AG04450 (cell line): ENCODE measurements around the gene CFL2. TPM values are rescaled to one million over a fixed set of nuclear protein-coding genes. Genes with fewer than 3 reads are reported as not detected.
A peak's percentile ranks its signal among the peaks of the same experiment; 100 is the strongest.

ENCODE experiments used
- CTCF ChIA-PET: fragments of 300-600, 350-600 bp; formaldehyde crosslinking; extraction: SDS; loops from one replicate; lab custom pipeline; 2022; ENCODE audit warnings: antibody characterized with exemption, inconsistent platforms; lab: Charles Lee
- POLR2A ChIA-PET: fragments of 350-600 bp; formaldehyde crosslinking; extraction: SDS; loops from one replicate; lab custom pipeline; 2021; ENCODE audit warnings: antibody characterized with exemption, inconsistent platforms; lab: Yijun Ruan, JAX
- DNase-seq: peaks from one replicate; pipeline ENCODE4 v3.0.0-alpha.2; 2011; ENCODE audit warnings: low read depth, low spot score
- H3K27ac ChIP-seq: one replicate; pipeline ENCODE4 v1.5.1; 2012; ENCODE audit warnings: low read depth, low read length, control low read depth
- H3K27me3 ChIP-seq: one replicate; pipeline ENCODE4 v1.6.0; 2012; ENCODE audit warnings: low read length; ENCODE audit not compliant: control insufficient read depth, insufficient read depth
- H3K4me3 ChIP-seq: 2 replicates; pipeline ENCODE4 v1.5.1; 2011; ENCODE audit warnings: mild to moderate bottlenecking, low read depth, low read length, control low read depth
- H3K9me3 ChIP-seq: 2 replicates; pipeline ENCODE4 v1.5.1; 2012; ENCODE audit warnings: low read length; ENCODE audit not compliant: control insufficient read depth, insufficient read depth
- CTCF ChIP-seq: IDR thresholded peaks from 2 replicates; pipeline ENCODE4 v1.5.1; 2011; ENCODE audit warnings: low read depth, low read length, control low read depth, inconsistent platforms
- polyA plus RNA-seq: library from polyadenylated mRNA; depleted of rRNA; stranded (reverse); fragments of >200 nt; gene quantifications from 2 replicates; pipeline ENCODE4 v1.2.3, GENCODE V29; 2011

CFL2 gene
- polyA plus RNA-seq, 1 experiment, result 229 TPM

- H3K9me3 ChIP-seq, result no peaks in the 10 kb centered on the region
- no peak overlapping the region for H3K27ac ChIP-seq
- ChIA-PET CTCF (interaction anchor here (0.8 to 1.1 kb wide), 3 partner anchors 9 to 19 kb away, joined by 3 to 5 read pairs (median 3); no protein-coding TSS in a partner anchor), POLR2A (interaction anchor here (1.8 to 2.6 kb wide), 2 partner anchors 10 to 15 kb away, joined by 10 to 29 read pairs; no protein-coding TSS in a partner anchor)
- no peaks in the 10 kb centered on the region for H3K27me3 ChIP-seq
- peak overlapping the region; percentile 75 for H3K4me3 ChIP-seq
- no peak for DNase-seq
- no peak for TF ChIP-seq CTCF
These were observed 902 bp upstream of the CFL2 start for GRCh38 chr14:34715127-34715863.

GRCh38 chr14:34713681-34714319 is 593 bp downstream of the CFL2 start:
- DNase-seq, result no peak
- H3K4me3 ChIP-seq, result peak overlapping the region; percentile 75
- no peaks in the 10 kb centered on the region for H3K27me3 ChIP-seq
- H3K9me3 ChIP-seq, result no peaks in the 10 kb centered on the region
- POLR2A ChIA-PET, result interaction anchor here (1.8 to 2.6 kb wide), 2 partner anchors 9 to 14 kb away, joined by 10 to 29 read pairs; no protein-coding TSS in a partner anchor
- CTCF ChIA-PET, result interaction anchor here (3.1 kb wide), 1 partner anchor 9 kb away, joined by 21 read pairs; no protein-coding TSS in a partner anchor
- no peak for TF ChIP-seq CTCF
- peak overlapping the region; percentile 94 for H3K27ac ChIP-seq

GRCh38 chr14:34713122-34713680 is 1.2 kb downstream of the CFL2 start:
- CTCF ChIA-PET, result interaction anchor here (3.1 kb wide), 1 partner anchor 10 kb away, joined by 21 read pairs; no protein-coding TSS in a partner anchor
- no peak for TF ChIP-seq CTCF

GRCh38 chr14:34711796-34712712 is 2.3 kb downstream of the CFL2 start:
- H3K4me3 ChIP-seq, result no peak overlapping the region; the same call in 1 of the 2 replicates
- no peaks in the 10 kb centered on the region for H3K9me3 ChIP-seq
- TF ChIP-seq CTCF, result no peak
- POLR2A ChIA-PET, result interaction anchor here (2.3 kb wide), 1 partner anchor 12 kb away, joined by 11 read pairs; no protein-coding TSS in a partner anchor
- no peak for DNase-seq
- H3K27me3 ChIP-seq, result no peaks in the 10 kb centered on the region
- no peak overlapping the region for H3K27ac ChIP-seq
- CTCF ChIA-PET, result interaction anchor here (0.5 to 4.1 kb wide), 3 partner anchors 11 to 39 kb away, joined by 4 to 21 read pairs (median 18); no protein-coding TSS in a partner anchor

More at GRCh38 chr14:34713122-34713680, 1.2 kb downstream of the CFL2 start:
- POLR2A ChIA-PET, result interaction anchor here (1.8 to 2.6 kb wide), 2 partner anchors 8 to 13 kb away, joined by 10 to 29 read pairs; no protein-coding TSS in a partner anchor
- no peaks in the 10 kb centered on the region for H3K27me3 ChIP-seq
- peak overlapping the region; percentile 94 for H3K27ac ChIP-seq
- peak overlapping the region; percentile 75 for H3K4me3 ChIP-seq
- no peaks in the 10 kb centered on the region for H3K9me3 ChIP-seq
- no peak for DNase-seq
